K562 (cell line): ENCODE results near the gene SERPINB3. TPM values are rescaled to one million over a fixed set of nuclear protein-coding genes. Genes with fewer than 3 reads are reported as not detected.

Experiments used
- BACH1 ChIP-seq: fragments of 200-800 bp; sonication (Bioruptor generic); IDR thresholded peaks from 2 replicates; pipeline ENCODE4 v1.6.1; 2016; ENCODE audit warnings: missing genetic modification characterization, missing compliant biosample characterization
- CUX1 ChIP-seq: fragments of 200-800 bp; sonication (Bioruptor generic); IDR thresholded peaks from 2 replicates; pipeline ENCODE4 v1.6.1; 2016; ENCODE audit warnings: missing genetic modification characterization, missing compliant biosample characterization
- MEIS2 ChIP-seq: fragments of 450-650 bp; IDR thresholded peaks from 2 replicates; pipeline ENCODE4 v1.6.1; 2014; ENCODE audit warnings: mild to moderate bottlenecking; ENCODE audit not compliant: partially characterized antibody
- REST ChIP-seq, 2 experiments: fragments of 450-650 bp; formaldehyde crosslinking in 1 of 2; IDR thresholded peaks; 2 replicates each; pipeline versions ENCODE4 v1.4.0 to v1.6.1; 2014 to 2020; ENCODE audit warnings: mild to moderate bottlenecking in 2 of 2, borderline replicate concordance in 1 of 2, low read depth in 1 of 2
- ZKSCAN1 ChIP-seq: fragments of 150-350 bp; IDR thresholded peaks from 2 replicates; pipeline ENCODE4 v1.6.1; 2016; ENCODE audit warnings: low read depth, low read length
- ZNF12 ChIP-seq: sonication (generic); formaldehyde crosslinking; IDR thresholded peaks from 2 replicates; pipeline ENCODE4 v1.4.0; 2020; ENCODE audit warnings: mild to moderate bottlenecking, missing genetic modification reagents
- ZNF263 ChIP-seq: sonication (generic); formaldehyde crosslinking; IDR thresholded peaks from 2 replicates; pipeline ENCODE4 v1.8.0; 2022; ENCODE audit warnings: mild to moderate bottlenecking, missing genetic modification reagents, borderline replicate concordance
- ZNF583 ChIP-seq: fragments of 250-450 bp; sonication (Bioruptor Pico); IDR thresholded peaks from 2 replicates; pipeline ENCODE4 v1.4.0; 2020
- polyA plus RNA-seq, 8 experiments: library from polyadenylated mRNA; depleted of rRNA in 4 of 8; stranded (reverse) in 5 of 8; unstranded in 3 of 8; fragments of >200 nt; fragmentation: Nextera tagmentation in 2 of 8; fragmentation: Illumina TruSeq in 1 of 8; extraction: Ambion mirVana in 2 of 8; extraction: Trizol in 1 of 8; gene quantifications; 2 replicates each; pipeline versions ENCODE4 v1.2.1 to v1.2.3, GENCODE V29; 2011 to 2014; ENCODE audit warnings: inconsistent platforms in 1 of 8, missing spikeins in 1 of 8
- total RNA-seq, 7 experiments: library from RNA; depleted of rRNA in 6 of 7; stranded (reverse); fragments of >200 nt in 6 of 7; fragmentation: Illumina TruSeq in 2 of 7; extraction: Trizol in 2 of 7; gene quantifications; 2 replicates each; pipeline versions ENCODE4 v1.2.1 to v1.2.3, GENCODE V29; 2011 to 2021; ENCODE audit warnings: low replicate concordance in 1 of 7

The SERPINB3 gene
- total and polyA plus RNA-seq, 9 of the 15 experiments (the other 6 are each of a cell fraction or from before 2014, with no cell fraction given) = not detected

GRCh38 chr18:63700501-63700900, 38.8 kb upstream of the SERPINB3 start (continued):
- no peak for TF ChIP-seq REST (IDR thresholded peaks at IDR 0.05; ENCODE audit: borderline replicate concordance)
- TF ChIP-seq REST (CRISPR knock-in tag; IDR thresholded peaks at IDR 0.05; ENCODE audit: low read depth) = no peak
- TF ChIP-seq CUX1 (CRISPR knock-in tag) = no peak
- TF ChIP-seq ZNF12 (CRISPR knock-in tag) = no peak
- TF ChIP-seq ZNF583 (CRISPR knock-in tag) = no peak
- no peak for TF ChIP-seq ZNF263 (CRISPR knock-in tag)
- no peak for TF ChIP-seq ZKSCAN1
- no peak for TF ChIP-seq MEIS2
- TF ChIP-seq BACH1 (tag) = no peak
